Stimulated activated CD4-positive, alpha-beta T cell treated with anti-CD3 and anti-CD28 coated beads, Interleukin-1b, Interleukin-23, amount 100 ng/mL, for 24 hours (primary cell): Measurements from ENCODE around the gene TTLL9.
A peak's percentile ranks its signal among the peaks of the same experiment; 100 is the strongest.

Experiments
- DNase-seq, 4 experiments: peaks; one replicate each; pipeline ENCODE4 v3.0.0-alpha.2; 2020; ENCODE audit warnings: low read depth in 4 of 4, low spot score in 1 of 4

The TTLL9 gene

GRCh38 chr20:31879143-31879987 is 8.9 kb downstream of the TTLL9 start:
- peak; percentile 59 to 83 (median 70) for DNase-seq

GRCh38 chr20:31881945-31882344 is 11.5 kb downstream of the TTLL9 start:
- no peak for DNase-seq

GRCh38 chr20:31883829-31884228 is 13.4 kb downstream of the TTLL9 start:
- DNase-seq: no peak

DNA sequence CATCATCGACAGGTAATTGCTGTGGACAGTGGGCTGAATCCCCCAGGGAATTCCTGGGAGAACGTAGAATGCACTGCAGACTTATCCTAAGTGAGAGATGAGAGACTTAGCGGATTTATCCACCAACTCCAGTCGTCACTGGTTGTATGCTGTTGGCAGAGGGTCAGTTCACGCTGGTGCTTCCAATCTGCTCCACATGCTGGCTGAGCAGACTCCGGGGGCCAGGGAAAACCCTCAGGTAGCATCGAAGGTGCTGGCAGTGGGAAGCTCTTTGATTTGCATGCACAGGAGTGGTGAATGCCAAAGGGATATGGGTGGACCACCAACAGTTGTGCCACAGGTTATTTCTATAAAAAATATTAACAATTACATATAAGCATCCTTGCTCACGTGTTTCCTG is 20.2 kb downstream of the TTLL9 start:
- no peak for DNase-seq

DNA sequence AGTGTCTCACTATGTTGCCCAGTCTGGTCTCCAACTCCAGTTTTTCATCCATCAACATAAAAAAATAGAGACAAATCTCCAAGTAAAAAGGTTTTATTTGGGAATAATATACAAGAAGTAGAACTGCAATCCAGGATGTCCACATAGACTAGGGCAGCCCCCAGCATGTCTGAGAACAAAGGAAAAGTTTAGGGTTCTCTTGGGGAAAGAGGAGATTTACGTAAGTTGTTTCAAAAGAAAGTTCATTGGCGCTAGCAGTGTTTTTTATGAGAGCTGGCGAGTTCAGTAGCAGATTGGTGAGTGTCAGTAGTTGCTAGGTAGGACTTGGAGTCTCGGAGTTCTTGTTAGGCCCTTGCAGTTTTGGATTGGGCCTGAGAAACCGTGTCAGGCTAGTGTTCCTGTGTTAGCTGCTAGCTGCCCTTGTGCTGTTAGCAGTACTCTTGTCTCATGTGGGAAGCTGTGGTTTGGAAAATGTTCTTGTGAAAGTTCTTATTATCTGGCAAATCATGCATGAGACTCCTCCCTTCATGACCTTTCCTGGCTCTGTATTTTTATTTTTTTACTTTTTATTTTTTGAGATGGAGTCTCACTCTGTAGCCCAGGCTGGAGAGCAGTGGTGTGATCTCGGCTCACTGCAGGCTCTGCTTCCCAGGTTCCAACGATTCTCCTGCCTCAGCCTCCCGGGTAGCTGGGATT is 24.7 kb downstream of the TTLL9 start:
- no peak for DNase-seq

- no peak for DNase-seq
Observed at GRCh38 chr20:31896049-31896448, 25.6 kb downstream of the TTLL9 start.

- no peak for DNase-seq
Observed at GRCh38 chr20:31897541-31897940, 27.1 kb downstream of the TTLL9 start.

DNA sequence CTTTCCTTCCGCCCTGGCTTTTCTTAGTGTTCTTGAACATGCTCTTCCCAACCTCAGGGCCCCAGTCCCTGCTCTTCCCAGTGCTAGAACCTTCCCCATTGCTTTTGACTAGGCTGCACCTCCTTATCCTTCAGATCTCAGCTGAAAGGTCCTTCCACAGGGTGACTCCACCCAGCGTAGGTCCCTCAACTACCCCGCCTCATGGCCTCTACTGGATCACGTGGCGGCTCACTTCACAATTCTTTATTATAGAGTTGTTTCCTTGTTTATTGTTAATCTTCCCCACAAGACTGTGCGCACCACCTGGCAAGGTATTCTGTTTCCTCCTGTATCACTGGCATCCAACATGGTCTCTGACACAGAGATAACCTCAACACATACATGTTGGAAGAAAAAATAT is 31.2 kb downstream of the TTLL9 start:
- DNase-seq: no peak

DNA sequence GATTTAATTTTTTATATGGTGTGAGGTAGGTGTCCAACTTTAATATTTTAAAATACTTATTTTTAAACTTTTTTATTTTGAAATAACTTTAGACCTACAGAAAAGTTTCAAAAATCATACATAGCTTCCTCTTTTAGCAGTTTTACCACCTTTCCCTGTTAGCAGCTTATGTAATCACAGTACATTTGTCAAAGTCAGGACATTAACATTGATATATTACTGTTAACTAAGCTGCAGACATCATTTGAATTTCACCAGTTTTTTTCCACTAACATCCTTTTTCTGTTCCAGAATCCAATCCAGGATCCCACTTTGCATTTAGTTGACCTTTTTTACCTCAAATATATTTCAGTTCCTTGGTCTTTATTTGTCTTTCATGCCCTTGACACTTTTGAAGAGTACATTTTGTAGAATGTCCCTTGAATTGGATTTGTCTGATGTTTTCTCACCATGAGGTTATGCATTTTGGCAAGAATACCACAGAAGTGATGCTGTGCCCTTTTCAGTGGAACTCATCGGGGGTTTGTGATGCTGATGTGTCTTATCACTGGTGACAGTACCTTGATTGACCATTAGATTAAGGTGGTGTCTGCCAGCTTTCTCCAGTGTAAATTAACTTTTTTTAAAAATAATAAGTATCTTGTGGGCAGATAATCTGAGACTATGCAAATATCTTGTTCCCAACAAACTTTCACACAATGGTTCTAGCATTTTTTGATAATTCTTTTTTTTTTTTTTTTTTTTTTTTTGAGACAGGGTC is 33.4 kb downstream of the TTLL9 start:
- DNase-seq: no peak

GRCh38 chr20:31906001-31906400 is 35.6 kb downstream of the TTLL9 start:
- no peak for DNase-seq

- DNase-seq: no peak
Observed at GRCh38 chr20:31907046-31907445, 36.6 kb downstream of the TTLL9 start.

DNA sequence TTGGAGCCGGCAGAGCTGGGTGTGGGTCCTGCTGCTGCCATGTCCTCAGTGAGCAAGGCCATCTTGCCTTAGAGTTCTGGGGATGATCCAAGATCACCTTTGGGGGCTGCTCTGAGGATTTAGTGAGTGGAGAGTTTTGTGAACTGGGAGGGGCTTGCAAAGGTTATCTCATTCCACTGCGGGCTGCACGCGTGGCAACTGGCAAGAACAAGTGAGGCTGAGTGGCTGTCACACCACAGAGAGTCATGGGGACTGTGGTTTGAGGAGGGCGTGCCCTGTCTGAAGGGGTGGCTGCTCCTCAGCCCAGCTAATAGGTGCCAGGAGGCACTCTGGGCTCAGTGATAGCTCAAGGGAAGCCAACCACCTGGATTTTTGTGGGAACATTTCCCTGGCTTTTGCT is 37.6 kb downstream of the TTLL9 start:
- DNase-seq: no peak

DNA sequence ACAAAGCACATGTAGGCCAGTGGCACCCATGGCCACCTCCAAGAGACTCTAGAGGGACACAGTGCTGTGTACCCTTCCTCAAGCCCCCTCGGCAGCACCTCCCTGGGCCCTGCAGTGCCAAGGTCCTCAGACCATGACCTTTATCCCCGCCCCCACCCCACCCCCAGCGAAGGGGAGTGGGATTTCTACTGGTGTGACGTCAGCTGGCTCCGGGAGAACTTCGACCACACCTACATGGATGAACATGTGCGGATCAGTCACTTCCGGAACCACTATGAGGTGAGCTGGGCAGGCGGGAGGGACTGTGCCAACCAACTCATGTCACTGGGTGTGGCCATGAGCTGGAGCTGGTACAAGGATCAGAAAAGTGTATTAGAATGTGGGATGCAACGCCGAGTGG is 38.0 kb downstream of the TTLL9 start:
- no peak for DNase-seq

- DNase-seq: no peak
Observed at GRCh38 chr20:31909253-31910070, 39.0 kb downstream of the TTLL9 start.

- no peak for DNase-seq
Observed at GRCh38 chr20:31910071-31910803, 39.8 kb downstream of the TTLL9 start.

DNA sequence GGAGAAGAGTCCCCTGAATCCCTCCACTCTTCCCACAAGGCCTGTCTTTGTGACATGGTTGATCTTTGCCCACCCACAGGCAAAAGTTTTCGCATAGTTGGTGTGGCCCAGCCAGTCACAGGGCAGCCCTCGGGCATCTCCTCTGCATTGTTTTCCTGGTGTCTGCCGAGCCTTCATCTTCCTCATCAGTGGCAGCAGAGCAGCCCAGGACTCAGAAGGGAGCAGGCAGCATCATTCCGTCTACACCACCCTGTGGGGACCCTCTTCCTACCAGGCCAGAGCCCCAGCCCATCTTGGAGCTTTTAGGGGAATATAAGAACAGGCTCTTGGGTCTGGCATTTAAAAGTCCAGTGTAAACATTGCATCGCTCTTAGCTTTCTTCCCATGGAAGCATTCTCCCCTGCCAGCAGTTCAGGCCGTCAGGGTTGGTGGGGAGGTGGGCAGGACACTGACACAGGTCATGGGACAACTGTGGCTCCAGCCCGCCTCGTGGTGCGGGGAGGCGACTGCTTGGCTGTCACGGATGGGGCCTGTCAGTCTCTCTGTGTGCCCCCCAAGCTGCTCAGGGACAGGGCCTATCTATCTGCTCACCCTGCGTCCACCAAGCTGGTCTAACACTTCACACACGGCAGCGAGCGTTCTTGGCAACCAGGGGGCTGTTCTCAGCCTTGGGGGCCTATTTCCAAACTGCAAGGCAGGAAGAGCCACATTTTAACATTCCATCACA is 43.2 kb downstream of the TTLL9 start:
- DNase-seq: no peak

GRCh38 chr20:31914170-31914569 is 43.7 kb downstream of the TTLL9 start:
- no peak for DNase-seq

DNA sequence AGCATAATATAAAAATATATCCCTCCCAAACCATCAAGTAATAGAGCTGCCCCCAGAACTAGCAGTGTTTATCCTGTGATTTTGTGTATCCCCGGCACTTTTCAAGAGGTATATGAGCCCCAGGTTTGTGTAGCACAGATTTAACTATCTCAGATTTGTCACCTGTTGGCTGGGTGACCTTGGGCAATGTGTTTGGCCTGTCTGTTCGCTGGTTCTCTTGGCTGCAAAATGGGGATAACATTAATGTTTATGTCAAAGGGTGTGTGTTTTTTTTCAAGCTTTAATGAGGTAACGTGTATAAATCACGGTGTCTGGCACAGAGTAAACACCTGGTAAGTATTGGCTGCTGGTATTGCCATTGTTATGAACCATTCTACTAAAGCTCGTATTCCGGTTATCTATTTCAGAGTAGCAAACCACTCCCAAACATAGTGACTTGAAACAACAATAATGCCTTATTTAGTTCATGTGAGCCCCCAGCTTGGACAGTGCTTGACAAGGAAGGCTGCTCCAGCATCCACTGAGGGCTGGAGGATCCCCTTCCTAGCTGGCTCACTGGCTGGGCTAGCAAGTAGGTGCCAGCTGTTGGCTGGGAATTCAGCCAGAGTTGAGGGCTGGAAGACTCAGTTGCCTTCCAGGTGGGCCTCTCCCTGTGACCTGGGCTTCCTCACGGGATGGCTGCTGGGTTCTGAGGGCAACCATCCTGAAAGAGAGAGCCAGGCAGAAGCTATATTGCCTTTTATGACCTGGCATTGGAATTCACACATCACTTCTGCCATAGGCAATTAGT is 45.3 kb downstream of the TTLL9 start:
- no peak for DNase-seq

- no peak for DNase-seq
Observed at GRCh38 chr20:31916708-31917107, 46.3 kb downstream of the TTLL9 start.
